Osteocyte (in vitro differentiated cells): Measurements from ENCODE around the gene DNM2. TPM values are rescaled to one million over a fixed set of nuclear protein-coding genes. Genes with fewer than 3 reads are reported as not detected.
A peak's percentile ranks its signal among the peaks of the same experiment; 100 is the strongest.

ENCODE experiments used
- DNase-seq: peaks from one replicate; pipeline ENCODE4 v3.0.0; 2021; ENCODE audit warnings: mixed read lengths; ENCODE audit not compliant: unreplicated experiment; ENCODE audit errors: extremely low spot score
- H3K27ac Mint-ChIP-seq: one replicate; pipeline ENCODE4 v1.8.0; 2021; ENCODE audit warnings: mild to moderate bottlenecking, mixed read lengths; ENCODE audit not compliant: unreplicated experiment
- H3K27me3 Mint-ChIP-seq: one replicate; pipeline ENCODE4 v1.8.0; 2021; ENCODE audit warnings: mixed read lengths; ENCODE audit not compliant: unreplicated experiment
- H3K36me3 Mint-ChIP-seq: one replicate; pipeline ENCODE4 v1.8.0; 2021; ENCODE audit warnings: mixed read lengths; ENCODE audit not compliant: unreplicated experiment
- H3K4me1 Mint-ChIP-seq: one replicate; pipeline ENCODE4 v1.8.0; 2021; ENCODE audit warnings: mixed read lengths; ENCODE audit not compliant: unreplicated experiment
- H3K4me3 Mint-ChIP-seq: one replicate; pipeline ENCODE4 v1.8.0; 2021; ENCODE audit warnings: mild to moderate bottlenecking, moderate library complexity, mixed read lengths; ENCODE audit not compliant: unreplicated experiment
- H3K9me3 Mint-ChIP-seq: one replicate; pipeline ENCODE4 v1.8.0; 2021; ENCODE audit warnings: mixed read lengths; ENCODE audit not compliant: unreplicated experiment
- total RNA-seq: library from RNA; stranded (reverse); gene quantifications from 2 replicates; pipeline ENCODE4 v1.2.1, GENCODE V29; 2021
- TF ChIP-seq, protein P1 (sequence below): fragments of 200-600 bp; sonication (generic); IDR thresholded peaks from 2 replicates; pipeline ENCODE4 v1.5.0; 2021; ENCODE audit warnings: antibody characterized with exemption, mild to moderate bottlenecking, moderate library complexity

Gene DNM2
- total RNA-seq, 1 donor from 2014 or later = 157 TPM

DNA sequence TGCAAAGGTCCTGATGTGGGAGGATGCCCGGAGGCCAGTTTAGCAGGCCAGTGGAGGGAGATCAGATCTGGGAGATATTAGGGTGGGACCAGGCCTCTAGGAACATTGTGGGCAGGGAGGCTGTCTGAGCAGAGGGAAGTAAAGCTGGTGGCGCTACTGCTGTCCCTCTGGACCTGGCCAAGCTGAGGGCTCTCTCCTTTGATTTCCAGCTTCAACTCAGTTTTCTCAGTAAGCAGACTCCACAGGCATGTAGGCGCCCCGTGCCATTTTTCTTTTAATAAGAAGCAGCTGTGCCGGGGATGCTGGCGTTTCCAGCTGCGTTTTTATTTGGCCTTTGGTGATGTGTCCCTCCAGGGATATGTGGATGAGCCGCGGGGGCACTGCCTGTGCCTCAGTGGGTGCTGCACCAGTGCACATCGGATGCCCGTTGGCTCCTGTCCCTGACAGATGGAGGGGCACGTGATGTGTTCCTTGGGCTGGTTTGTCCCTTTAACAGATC is 6.7 kb downstream of the DNM2 start:
- no peaks in the 10 kb centered on the region for H3K27me3 Mint-ChIP-seq
- peak overlapping the region; percentile 84 for H3K27ac Mint-ChIP-seq
- TF ChIP-seq, protein P1, sequence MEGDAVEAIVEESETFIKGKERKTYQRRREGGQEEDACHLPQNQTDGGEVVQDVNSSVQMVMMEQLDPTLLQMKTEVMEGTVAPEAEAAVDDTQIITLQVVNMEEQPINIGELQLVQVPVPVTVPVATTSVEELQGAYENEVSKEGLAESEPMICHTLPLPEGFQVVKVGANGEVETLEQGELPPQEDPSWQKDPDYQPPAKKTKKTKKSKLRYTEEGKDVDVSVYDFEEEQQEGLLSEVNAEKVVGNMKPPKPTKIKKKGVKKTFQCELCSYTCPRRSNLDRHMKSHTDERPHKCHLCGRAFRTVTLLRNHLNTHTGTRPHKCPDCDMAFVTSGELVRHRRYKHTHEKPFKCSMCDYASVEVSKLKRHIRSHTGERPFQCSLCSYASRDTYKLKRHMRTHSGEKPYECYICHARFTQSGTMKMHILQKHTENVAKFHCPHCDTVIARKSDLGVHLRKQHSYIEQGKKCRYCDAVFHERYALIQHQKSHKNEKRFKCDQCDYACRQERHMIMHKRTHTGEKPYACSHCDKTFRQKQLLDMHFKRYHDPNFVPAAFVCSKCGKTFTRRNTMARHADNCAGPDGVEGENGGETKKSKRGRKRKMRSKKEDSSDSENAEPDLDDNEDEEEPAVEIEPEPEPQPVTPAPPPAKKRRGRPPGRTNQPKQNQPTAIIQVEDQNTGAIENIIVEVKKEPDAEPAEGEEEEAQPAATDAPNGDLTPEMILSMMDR = no peak
- H3K4me1 Mint-ChIP-seq = peaks cover 36% of the 10 kb centered on the region
- peaks cover 5% of the 10 kb centered on the region for H3K36me3 Mint-ChIP-seq
- no peak for DNase-seq
- H3K4me3 Mint-ChIP-seq = no peak overlapping the region
- H3K9me3 Mint-ChIP-seq = no peaks in the 10 kb centered on the region

DNA sequence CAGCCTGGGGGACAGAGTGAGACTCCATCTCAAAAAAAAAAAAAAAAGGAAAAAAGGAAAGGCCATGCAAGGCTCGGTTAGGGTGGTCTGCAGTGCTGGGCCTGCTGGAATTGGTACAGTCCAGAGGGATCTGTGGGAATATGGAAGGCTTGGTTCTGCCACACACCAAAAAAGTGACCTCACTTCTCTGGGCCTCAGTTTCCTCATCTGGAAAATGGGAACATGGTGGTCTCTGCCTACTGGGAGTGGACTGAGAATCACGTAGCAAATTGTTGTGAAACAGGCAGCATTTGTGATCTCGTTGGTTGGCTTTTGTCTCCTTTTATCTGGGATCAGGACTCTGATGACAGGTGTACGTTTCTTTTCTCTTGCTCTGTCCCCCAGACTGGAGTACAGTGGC is 7.5 kb downstream of the DNM2 start:
- Mint-ChIP-seq H3K27me3 (no peaks in the 10 kb centered on the region), H3K27ac (peak overlapping the region; percentile 84)

DNA sequence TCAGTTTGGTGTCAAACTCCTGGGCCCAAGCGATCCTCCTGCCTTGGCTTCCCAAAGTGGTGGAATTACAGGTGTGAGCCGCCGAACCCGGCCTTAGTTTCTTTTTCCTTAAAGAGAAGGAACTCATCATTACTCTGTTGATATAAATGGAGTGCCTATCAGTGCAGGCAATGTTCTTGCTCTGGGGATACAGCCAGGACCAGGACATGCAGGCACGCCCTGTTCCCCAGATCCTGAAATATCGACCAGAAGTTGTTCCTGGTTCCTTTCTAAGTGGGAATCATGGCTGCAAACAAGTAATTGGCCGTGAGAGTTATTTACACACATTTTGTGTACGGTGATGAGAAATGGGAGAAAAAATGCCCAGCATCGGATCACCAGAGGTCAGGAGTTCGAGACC is 8.4 kb downstream of the DNM2 start:
- H3K4me3 Mint-ChIP-seq = no peak overlapping the region
- DNase-seq = no peak
- TF ChIP-seq, protein P1 = no peak
- peaks cover 5% of the 10 kb centered on the region for H3K36me3 Mint-ChIP-seq
- no peaks in the 10 kb centered on the region for H3K27me3 Mint-ChIP-seq
- no peak overlapping the region for H3K27ac Mint-ChIP-seq
- H3K9me3 Mint-ChIP-seq = no peaks in the 10 kb centered on the region
- H3K4me1 Mint-ChIP-seq = peaks cover 30% of the 10 kb centered on the region

More for the DNA sequence above, 7.5 kb downstream of the DNM2 start:
- Mint-ChIP-seq H3K4me3 (no peak overlapping the region), H3K36me3 (peaks cover 5% of the 10 kb centered on the region), H3K9me3 (no peaks in the 10 kb centered on the region), H3K4me1 (peaks cover 31% of the 10 kb centered on the region)
- TF ChIP-seq, protein P1 = no peak
- DNase-seq = no peak

DNA sequence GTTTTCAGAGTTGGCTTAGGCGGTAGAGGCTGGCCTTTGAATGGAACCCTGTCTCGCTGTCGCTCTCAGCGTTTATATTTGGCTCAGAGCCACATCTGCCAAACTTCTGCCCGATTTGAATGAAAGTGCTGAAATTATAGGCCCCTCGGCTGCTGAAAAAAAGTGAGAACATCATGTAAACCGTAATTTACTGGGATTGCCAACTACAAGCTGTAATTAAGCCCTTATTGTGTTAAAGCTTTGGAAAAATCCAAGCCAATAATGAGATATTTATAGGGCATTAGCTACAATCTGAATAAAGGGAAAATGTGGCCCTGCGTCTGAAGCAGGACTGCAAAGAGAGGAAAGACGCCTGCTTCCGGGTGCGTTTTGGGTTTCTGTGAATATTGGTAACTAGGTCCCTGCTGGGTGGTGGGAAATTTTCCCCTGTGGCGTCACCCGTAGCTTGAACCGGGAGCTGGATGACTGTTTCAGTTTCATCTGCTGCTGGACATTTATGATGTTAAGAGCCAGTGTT is 9.9 kb downstream of the DNM2 start:
- no peak overlapping the region for H3K27ac Mint-ChIP-seq
- H3K9me3 Mint-ChIP-seq = no peaks in the 10 kb centered on the region
- TF ChIP-seq, protein P1 = no peak
- H3K27me3 Mint-ChIP-seq = no peaks in the 10 kb centered on the region
- peaks cover 30% of the 10 kb centered on the region for H3K4me1 Mint-ChIP-seq
- no peak overlapping the region for H3K4me3 Mint-ChIP-seq
- DNase-seq = no peak
- peaks cover 5% of the 10 kb centered on the region for H3K36me3 Mint-ChIP-seq

DNA sequence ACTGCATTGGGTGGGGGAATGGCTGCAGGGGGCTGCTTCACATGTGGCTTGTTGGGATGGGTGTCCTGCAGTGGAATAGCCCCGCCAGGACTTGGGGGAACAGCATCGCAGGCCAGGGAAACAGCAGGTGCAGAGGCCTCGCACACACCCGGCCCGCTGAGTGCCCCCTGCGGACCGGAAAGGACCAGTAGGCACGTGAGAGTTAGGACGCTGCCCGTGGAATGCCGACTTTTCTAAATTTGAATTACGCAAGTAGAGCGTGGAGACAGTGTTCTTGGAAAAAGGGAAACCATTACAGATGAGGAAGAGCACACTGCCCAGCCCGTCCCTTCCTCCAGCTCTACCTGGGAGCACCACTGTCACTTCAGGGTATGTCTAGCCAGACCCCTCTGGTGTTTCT is 11.5 kb downstream of the DNM2 start:
- TF ChIP-seq, protein P1 = no peak
- H3K27me3 Mint-ChIP-seq = no peaks in the 10 kb centered on the region
- no peak overlapping the region for H3K27ac Mint-ChIP-seq
- no peaks in the 10 kb centered on the region for H3K9me3 Mint-ChIP-seq
- H3K36me3 Mint-ChIP-seq = peaks cover 3% of the 10 kb centered on the region
- H3K4me3 Mint-ChIP-seq = no peak overlapping the region
- DNase-seq = no peak
- peaks cover 19% of the 10 kb centered on the region for H3K4me1 Mint-ChIP-seq
